ENCODE data around the gene FAM219A. TPM values are rescaled to one million over a fixed set of nuclear protein-coding genes. Genes with fewer than 3 reads are reported as not detected.

FAM219A gene
- total RNA-seq, 1 experiment from 2014 or later = 38.6 TPM

GRCh38 chr9:34400686-34401602 is 57.4 kb downstream of the FAM219A start:
- Histone ChIP-seq H3K4me1 (ENCODE audit: control insufficient read depth, insufficient read depth, low read length) (no peaks in the 10 kb centered on the region), H3K4me3 (ENCODE audit: low read depth in 2 of 2, low read length in 2 of 2) (no peak overlapping the region), H3K9me3 (ENCODE audit: control insufficient read depth, insufficient read depth, low read depth, low read length) (no peaks in the 10 kb centered on the region), H3K27ac (ENCODE audit: low read length) (no peak overlapping the region), H3K27me3 (ENCODE audit: control insufficient read depth, insufficient read depth, low read length) (no peaks in the 10 kb centered on the region), H3K36me3 (ENCODE audit: control insufficient read depth, insufficient read depth, low read length) (no peaks in the 10 kb centered on the region; the same call in none of the 2 replicates)
- ChIA-PET CTCF (no interaction called here), POLR2A (no interaction called here)
- intact Hi-C loops (cut with micrococcal nuclease; ENCODE audit: unreplicated experiment) (loop anchor here (5.0 kb wide), 2 partner anchors 146 to 186 kb away; partner anchors contain the start of gene CNTFR), in situ Hi-C loops (cut with HindIII; ENCODE audit: low pct_unique_long_range_greater_than_20kb, low sequenced_read_pairs) (no loop called here)
- DNase-seq (ENCODE audit: low read depth, low spot score) = no peak
- no peak for ATAC-seq
- BruUV-seq (replicated peaks) = no TSS peak
- TF ChIP-seq REST (IDR thresholded peaks at IDR 0.05; ENCODE audit: insufficient read depth in 1 of 2, low read depth in 2 of 2, low read length in 1 of 2) = no peak
- TF ChIP-seq CTCF (IDR thresholded peaks at IDR 0.05) = no peak
- no peak for TF ChIP-seq SIN3A (IDR thresholded peaks at IDR 0.05; ENCODE audit: borderline replicate concordance, insufficient read depth, low read depth, low read length)
- no peak for TF ChIP-seq POLR2AphosphoS5 (IDR thresholded peaks at IDR 0.05; ENCODE audit: low read depth, low read length)
- no peak for TF ChIP-seq TCF7L2 (IDR thresholded peaks at IDR 0.05; ENCODE audit: low read depth, low read length)

GRCh38 chr9:34400275-34400674 is 58.1 kb downstream of the FAM219A start:
- TF ChIP-seq POLR2AphosphoS5 (IDR thresholded peaks at IDR 0.05; ENCODE audit: low read depth, low read length) (no peak), CTCF (IDR thresholded peaks at IDR 0.05) (no peak), REST (IDR thresholded peaks at IDR 0.05; ENCODE audit: insufficient read depth in 1 of 2, low read depth in 2 of 2, low read length in 1 of 2) (no peak), SIN3A (IDR thresholded peaks at IDR 0.05; ENCODE audit: borderline replicate concordance, insufficient read depth, low read depth, low read length) (no peak), TCF7L2 (IDR thresholded peaks at IDR 0.05; ENCODE audit: low read depth, low read length) (no peak)
- intact Hi-C loops (cut with micrococcal nuclease; ENCODE audit: unreplicated experiment) (loop anchor here (5.0 kb wide), 2 partner anchors 147 to 187 kb away; partner anchors contain the start of gene CNTFR), in situ Hi-C loops (cut with HindIII; ENCODE audit: low pct_unique_long_range_greater_than_20kb, low sequenced_read_pairs) (no loop called here)
- CTCF ChIA-PET = no interaction called here
- Histone ChIP-seq H3K27me3 (ENCODE audit: control insufficient read depth, insufficient read depth, low read length) (no peaks in the 10 kb centered on the region), H3K4me1 (ENCODE audit: control insufficient read depth, insufficient read depth, low read length) (no peaks in the 10 kb centered on the region), H3K27ac (ENCODE audit: low read length) (no peak overlapping the region), H3K9me3 (ENCODE audit: control insufficient read depth, insufficient read depth, low read depth, low read length) (no peaks in the 10 kb centered on the region), H3K4me3 (ENCODE audit: low read depth in 2 of 2, low read length in 2 of 2) (no peak overlapping the region), H3K36me3 (ENCODE audit: control insufficient read depth, insufficient read depth, low read length) (no peaks in the 10 kb centered on the region; the same call in none of the 2 replicates)
- no TSS peak for BruUV-seq (replicated peaks)
- DNase-seq (ENCODE audit: low read depth, low spot score) (no peak), ATAC-seq (no peak)
- POLR2A ChIA-PET = no interaction called here
